HL-60 (cell line): ENCODE results near the gene NPY2R.

Experiments used
- POLR2AphosphoS5 ChIP-seq: IDR thresholded peaks from 2 replicates; pipeline ENCODE4 v1.6.1; 2012; ENCODE audit warnings: low read depth
- SPI1 ChIP-seq: IDR thresholded peaks from 2 replicates; pipeline ENCODE4 v1.6.1; 2012; ENCODE audit warnings: low read depth, mild to moderate bottlenecking, borderline replicate concordance
- TF ChIP-seq, protein P1 (sequence below): IDR thresholded peaks from one replicate; pipeline ENCODE4 v1.5.1; 2011; ENCODE audit warnings: low read length, control low read depth, inconsistent platforms; ENCODE audit not compliant: insufficient read depth

DNA sequence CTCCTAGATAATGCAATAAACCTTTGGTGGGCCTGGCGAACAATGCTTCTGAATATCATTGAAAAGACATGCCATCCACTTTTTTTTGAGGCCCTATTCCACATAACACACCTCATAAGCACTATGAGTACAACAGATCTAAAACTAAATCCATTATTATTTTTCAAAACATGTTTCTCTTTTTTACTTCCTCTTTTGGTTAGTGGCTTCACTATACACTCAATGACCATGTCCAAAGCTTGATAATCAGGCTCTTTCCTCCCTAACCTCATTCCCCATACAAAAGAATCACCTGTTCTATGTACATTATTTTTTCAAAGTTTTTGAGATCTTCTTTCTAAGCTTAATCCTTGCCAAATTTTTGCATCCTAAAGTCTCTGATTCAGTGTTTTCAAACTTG, 20.4 kb upstream of the NPY2R start:
- TF ChIP-seq SPI1 (no peak), POLR2AphosphoS5 (no peak)
- TF ChIP-seq, protein P1, sequence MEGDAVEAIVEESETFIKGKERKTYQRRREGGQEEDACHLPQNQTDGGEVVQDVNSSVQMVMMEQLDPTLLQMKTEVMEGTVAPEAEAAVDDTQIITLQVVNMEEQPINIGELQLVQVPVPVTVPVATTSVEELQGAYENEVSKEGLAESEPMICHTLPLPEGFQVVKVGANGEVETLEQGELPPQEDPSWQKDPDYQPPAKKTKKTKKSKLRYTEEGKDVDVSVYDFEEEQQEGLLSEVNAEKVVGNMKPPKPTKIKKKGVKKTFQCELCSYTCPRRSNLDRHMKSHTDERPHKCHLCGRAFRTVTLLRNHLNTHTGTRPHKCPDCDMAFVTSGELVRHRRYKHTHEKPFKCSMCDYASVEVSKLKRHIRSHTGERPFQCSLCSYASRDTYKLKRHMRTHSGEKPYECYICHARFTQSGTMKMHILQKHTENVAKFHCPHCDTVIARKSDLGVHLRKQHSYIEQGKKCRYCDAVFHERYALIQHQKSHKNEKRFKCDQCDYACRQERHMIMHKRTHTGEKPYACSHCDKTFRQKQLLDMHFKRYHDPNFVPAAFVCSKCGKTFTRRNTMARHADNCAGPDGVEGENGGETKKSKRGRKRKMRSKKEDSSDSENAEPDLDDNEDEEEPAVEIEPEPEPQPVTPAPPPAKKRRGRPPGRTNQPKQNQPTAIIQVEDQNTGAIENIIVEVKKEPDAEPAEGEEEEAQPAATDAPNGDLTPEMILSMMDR: no peak
